OCI-M1 (cell line): ENCODE results near the gene EEPD1.
"Not testable (repeated sequence)": the region's sequence is repeated elsewhere in the genome, so short reads cannot be mapped to it uniquely, and the experiment has no call there.

Experiments
- DNase-seq: peaks from one replicate; lab custom pipeline; 2025; lab: John Stamatoyannopoulos, UW

EEPD1 gene

DNA sequence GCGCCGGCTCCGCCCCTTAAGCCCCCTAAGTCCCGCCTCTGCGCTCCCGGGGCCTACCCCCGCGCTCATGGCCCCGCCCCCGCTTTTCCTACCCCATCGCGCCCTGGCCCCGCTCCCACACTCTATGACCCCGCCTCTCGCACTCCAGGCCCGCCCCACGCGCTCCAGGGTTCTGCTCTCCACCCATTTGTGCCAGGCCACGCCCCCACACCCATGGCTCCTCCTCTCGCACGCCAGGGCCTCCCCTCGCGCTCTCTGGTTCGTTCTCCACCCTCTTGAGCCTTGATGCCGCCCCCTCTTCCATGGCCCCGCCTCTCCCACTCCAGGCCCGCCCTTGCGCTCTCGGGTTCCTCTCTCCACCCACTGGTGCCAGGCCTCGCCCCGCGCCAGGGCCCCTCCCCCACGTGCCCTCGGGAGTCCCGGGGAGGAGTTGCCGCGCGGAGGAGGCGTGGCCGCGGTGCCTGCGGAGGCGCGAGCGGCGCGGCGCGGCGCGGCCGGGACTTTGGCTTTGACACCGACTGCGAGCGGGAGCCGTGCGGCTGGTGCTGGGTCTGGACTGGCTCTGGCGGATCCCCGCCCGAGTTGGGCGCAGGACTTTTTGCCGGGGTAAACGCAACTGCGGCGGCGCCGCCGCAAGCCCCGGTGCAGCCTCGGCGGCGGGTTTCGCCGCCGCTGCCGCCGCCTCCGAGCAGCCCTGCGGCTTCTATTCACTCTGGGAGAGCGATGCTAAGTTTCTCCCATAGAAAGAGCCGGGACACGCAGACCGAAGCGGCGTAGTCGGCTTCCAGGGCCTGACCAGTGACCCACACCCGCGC lies at the start of gene EEPD1:
Gene EEPD1, plus strand, starts transcription at position 499 of the 815 bp plus-strand sequence. CDS start 1,071 bp downstream, outside the sequence.
- DNase-seq, result peak; percentile 97

DNA sequence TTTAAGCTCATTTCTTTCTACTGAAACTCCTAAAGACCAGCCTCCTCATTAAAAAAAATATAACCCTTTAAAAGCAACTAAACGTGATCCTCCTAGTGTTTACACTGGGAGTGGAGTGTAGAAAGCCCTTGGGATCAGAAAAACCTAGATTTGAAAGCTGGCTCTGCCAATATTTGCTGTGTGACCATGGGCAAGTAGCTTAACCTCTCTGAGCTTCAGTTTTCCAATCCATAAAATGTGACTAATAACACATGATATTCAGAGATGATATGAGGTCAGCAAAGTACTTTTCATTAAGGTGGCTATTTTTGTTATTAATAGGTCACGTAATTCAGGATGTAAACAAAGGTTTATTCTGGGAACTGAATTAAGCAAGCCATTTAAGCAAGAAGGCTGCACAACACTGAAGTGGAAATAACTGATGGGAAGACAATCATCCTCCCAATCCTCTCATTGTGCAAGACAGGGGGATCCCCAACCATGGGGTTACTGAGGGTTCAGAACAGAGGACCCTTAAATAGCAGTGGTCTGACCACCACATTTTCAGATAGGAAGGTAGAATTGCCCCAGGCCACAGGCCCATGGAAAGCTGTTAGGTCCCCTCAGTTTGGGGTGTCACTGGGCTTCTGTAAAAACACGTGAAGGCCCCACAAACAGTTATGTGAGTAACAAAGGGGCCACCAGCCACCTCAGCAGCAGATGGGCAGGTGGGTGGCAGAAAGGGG lies 49.1 kb upstream of the EEPD1 start:
- DNase-seq, result no peak

DNA sequence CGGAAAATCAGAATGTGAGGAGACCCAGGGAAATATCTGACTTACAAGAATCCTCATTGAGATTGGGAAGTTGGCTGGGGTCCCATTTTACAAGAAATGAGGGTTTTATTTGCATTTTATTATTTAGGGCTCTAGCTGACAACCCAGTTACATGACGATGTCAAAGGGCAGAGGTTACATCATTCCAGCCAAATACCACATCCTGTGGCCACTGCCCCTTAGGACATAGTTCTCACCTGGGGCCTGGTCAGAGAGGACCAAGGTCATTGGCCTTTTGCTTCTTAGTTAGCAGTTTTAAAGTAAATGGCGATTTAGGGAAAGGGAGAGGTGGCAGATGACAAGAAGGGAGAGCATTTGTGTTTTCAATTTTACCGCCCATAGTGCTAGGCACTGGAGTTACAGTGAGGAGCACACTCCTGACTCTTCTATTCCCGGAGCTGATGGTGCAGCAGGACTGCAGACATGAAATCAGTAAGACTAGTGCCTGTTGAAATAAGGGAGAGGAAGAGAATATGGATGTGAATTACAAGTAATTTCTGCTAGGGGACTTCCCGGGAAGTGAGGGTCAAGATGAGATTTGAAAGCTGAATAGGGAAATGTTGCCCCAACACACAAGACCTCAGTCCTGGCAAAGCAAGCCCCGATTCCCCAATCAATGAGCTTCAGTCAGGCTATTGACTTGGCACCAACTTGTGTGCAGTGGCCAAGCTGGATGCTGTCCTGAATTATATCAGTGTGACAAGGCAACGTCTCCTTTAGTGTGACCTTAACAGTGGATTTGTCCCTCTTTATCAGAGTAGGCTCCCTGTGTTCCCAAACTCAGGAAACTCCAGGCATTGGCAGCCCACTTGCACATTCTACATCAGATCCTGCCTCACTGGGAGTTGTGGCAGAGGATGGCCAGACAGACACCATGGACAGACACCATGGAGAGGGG lies 45.8 kb upstream of the EEPD1 start:
- not testable (repeated sequence) for DNase-seq

DNA sequence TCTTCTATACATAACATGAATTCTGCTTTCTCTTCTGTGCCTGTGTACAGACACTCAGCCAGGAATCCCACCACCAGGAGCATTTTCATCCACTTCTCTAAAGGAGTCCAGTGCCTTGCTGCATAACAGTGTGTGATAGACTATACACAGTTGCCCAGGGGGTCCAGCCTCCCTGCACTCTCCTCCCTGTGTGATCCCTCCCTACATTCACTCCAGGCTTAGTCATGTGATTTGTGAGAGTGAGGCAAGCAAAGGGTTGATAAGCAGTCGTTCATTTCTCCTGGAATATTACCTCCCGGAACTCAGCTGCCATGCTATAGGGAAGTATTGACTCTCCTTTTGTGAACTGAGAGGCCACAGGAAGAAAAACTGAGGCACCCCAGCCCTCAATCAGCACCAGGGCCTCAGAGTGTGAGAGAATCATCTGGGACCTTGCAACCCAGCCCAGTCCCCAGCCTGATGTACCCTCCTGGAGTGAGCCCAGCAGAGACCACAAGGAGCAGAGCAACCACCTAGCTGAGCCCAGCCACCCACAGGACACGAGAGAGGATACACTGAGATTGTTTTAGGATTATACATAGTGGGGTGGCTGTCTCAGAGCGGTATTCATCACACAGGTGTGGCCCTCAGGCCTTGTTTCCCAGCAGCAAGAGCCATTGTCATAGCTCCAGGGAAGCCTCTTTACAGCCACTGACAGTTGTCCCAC lies 45.0 kb upstream of the EEPD1 start:
- no peak for DNase-seq

DNA sequence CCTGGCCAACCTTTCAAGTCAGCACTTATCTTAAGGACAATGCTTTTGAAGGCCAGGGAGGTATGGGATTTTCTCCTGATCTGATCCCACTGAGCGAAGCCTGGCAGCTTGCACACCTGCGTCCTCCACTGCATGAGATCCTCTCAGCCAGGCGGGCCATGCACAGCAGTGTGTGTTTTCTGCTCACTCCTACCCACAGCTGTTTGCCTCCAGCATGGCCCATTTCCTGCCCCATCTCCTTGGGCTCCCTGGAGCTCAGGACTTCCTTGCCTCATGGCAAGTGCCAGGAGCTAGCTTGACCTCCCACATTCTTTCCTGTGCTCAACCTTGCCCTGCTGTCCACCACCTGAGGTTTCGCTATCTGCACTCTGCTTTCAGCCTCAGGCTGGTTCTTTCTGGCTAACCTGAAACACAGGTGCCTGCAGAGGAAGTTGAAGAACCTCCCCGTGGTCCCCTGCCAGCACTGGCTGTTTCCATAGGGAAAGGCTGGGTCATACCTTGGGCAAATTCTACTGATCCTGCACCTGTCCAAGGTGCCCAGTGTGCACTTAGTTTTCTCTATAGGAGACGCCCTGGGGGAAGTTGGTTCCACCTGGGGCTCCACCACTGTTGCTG lies 43.9 kb upstream of the EEPD1 start:
- no peak for DNase-seq

DNA sequence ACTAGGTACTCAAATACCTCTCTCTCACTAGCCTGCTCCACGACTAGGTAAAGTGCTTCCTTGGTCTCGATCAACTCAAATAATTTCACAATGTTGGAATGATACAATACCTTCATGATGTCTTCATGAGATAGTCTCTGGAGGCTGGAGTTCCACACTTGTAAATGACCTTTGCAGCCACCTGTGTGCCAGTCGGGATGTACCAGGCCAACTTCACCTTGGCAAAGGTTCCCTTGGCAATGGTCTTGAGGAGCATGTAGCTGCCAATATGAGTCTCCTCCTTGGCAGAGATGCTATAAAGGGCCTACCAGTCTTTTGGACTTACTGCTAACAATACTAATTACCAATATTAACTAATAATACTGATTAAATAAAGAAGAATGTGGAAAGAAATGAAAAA lies 42.5 kb upstream of the EEPD1 start:
- DNase-seq, result no peak

DNA sequence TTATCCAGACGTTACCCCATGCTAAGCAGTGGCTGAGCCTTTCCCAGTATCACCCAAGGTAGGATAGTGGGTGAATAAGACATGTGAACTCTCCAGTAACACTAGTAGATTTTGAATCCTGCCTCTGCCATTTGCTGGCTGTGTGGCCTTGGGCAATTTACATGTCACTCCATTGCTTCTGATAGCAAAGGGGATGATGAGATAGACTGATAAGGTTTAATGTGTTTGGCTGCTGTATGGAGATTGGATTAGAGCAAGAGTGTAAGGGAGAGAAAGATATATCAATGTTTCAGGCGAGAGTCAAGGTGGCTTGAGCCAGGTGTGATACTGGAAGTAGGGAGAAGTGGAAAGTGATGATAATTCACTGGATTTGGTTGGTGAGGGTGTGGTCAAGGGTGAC lies 40.1 kb upstream of the EEPD1 start:
- DNase-seq, result no peak

DNA sequence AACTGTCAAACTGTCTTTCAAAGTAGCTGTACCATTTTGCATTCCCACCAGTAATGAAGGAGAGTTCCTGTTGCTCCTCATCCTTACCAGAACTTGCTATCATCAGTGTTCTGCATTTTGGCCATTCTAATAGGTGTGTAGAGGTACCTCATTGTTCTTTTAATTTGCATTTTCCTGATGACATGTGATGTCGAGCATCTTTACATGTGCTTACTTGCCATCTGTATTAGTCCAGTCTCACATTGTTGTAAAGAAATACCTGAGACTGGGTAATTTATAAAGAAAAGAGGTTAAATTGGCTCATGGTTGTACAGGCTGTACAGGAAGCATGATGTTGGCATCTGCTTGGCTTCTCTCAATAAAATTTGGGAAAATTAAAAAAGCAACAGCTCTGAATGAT lies 38.7 kb upstream of the EEPD1 start:
- no peak for DNase-seq

DNA sequence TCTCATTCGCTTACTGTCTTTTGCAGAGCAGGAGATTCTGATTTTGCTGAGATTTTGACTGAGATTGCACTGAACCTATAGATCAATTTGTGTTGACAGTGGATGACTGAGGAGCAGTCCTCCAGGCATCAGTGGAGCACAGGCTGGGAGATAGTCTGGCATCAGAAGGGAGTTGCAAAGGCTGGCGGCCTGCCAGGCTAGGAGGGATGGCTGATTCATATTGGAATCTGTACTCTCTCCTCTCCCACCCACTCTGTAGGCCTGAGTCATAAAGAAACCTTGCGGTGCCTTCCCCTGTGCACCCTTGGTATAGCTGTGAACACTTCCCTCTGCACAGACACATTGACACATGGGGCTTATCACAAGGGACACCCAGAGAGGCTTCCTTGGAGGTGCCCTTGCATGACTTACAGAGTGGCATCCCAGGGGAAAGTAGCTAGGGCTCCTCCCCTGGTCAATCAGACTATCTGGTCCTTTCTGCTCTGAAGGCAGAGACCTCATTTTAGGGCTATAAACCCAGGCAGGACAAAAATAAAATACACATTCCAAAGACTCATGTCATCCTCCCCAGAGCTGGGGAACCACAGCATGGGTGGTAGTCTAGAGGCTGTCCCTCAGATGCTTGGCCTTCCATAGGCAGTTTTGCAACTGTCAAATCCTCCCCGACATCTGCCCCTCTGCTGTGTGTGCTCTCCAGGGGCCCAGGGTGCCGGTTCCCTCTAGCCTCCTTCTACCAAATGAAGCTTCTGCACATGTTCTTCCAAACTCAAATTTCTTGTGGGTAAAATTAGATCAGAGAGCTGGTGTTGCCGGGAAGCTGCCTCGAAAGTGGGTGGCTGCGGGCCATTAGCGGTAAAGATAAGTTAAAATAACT lies 37.4 kb upstream of the EEPD1 start:
- DNase-seq, result no peak

DNA sequence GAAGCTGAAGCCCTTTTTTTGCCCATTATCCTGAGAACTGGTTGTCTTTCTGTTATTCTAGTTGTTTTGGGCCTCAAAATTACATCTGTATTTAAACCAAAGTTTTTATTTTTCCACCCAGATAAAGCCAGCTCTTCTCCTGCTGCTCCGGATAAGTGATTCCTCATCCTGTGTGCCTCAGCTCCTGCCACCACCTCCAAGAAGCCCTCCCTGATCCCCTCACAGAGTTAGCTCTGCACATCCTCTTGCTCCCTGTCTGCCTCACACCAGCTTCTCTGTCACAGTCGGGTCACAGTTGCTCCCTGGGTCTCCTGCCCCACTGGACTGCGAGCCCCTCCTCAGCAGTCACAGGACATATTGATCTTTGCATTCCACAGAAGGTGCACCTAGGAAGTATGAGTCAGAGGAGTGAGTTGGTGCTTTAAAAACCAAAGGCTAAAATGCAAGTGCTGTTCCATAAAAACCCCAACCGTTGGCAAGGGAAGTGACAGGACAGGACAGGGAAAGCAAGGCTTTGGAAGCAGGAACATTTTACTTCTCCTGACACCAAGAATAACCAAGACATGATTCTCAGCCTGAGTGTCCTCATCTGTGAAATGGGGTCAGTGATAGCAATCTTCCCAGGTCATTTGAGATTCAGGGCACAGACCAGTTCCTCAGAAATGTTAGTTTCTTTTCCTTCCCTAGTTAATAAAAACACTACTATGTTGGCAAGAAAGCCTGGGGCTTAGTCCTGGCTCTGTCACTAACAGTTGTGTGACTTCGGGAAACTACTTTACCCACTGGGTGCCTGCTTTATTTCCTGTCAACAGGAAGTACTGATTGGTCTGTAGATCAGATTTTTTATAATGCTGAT lies 36.5 kb upstream of the EEPD1 start:
- no peak for DNase-seq

DNA sequence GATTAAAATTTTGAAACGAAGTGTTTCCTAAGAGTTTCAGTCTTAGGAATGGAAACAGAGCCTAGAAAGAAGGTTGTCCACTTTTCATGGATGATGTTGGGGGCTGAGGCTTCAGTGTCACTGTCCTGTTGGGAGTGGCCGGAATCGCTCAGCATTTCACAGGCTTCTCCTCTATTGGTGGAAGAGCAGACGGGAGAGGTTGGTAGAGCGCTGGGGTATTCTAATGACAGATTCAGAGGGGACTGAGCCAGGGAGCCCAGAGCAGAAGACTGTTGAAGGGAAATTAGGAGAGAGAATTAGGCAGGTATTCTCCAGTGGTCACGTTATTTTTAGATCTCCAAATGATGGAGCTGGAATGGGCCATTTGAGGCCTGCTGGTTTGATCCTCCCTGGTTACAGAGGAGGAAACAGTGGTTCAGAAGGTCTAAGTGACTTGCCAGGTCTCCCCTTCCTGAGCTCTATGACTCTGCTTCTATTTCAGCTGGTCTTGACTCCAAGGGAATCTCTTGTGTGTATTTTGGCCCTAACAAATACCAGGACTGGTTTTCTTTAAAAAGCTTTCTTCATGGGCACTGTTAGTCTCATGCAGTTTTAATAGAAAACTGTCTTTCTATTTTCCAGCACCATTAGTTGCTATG lies 35.7 kb upstream of the EEPD1 start:
- DNase-seq, result no peak

DNA sequence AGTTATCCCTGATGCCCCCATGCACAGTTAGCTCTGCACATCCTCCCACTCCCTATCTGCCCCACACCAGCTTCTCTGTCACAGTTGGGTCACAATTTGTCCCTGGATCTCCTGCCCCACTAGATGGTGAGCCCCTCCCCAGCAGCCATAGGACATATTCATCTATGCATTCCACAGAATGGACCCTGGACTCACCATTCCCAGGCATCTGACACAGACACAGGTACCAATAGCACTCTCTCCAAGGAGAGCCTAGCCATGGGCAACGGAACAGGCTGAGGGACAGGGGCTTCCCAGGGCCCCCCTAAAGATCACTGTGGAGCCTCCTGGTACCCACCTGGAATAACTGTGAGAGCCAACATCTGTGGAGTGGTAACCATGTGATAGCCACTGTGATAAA lies 34.7 kb upstream of the EEPD1 start:
- DNase-seq, result no peak

DNA sequence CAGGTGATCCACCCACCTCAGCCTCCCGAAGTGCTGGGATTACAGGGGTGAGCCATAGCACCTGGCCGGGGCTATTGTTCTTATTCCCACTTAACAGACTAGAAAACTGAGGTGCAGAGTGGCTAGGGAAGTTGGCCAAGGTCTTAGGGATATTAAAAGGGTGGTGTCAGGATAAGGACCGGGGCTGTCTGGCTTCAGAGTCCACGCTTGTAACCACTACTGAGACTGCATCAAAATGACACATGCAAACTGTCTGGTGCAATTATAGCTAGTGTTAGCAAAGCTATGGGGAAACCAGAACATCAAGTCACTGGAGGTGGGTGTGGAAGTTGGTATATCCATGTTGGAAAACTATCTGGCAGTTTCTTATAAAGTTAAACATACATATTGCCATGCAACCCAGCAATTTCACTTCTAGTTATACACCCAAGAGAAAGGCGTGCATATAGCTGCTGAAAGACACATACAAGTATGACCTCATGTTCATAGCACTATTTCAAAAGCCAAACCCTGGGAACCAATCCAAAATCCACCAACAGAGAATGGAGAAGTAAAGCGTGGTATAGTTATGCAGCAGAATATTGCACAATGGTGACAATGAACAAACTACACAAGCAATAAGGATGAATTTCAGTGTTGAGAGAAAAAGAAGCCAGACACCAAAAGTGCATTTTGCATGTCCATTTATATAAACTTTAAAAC lies 33.9 kb upstream of the EEPD1 start:
- peak; percentile 77 for DNase-seq

DNA sequence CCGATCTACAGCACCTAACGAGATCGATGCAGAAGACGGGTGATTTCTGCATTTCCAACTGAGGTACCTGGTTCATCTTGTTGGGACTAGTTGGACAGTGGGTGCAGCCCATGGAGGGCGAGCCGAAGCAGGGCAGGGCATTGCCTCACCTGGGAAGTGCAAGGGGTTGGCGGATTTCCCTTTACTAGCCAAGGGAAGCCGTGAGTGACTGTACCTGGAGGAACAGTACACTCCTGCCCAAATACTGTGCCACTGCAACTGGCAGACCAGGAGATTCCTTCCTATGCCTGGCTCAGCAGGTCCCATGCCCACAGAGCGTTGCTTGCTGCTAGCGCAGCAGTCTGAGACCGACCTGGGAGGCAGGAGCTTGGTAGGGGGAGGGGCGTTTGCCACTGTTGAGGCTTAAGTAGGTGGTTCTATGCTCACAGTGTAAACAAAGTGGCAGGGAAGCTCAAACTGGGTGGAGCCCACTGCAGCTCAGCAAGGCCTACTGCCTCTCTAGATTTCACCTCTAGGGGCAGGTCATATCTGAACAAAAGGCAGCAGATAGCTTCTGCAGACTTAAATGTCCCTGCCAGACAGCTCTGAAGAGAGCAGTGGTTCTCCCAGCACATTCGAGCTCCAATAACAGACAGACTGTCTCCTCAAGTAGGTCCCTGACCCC lies 32.9 kb upstream of the EEPD1 start:
- DNase-seq, result not testable (repeated sequence)

DNA sequence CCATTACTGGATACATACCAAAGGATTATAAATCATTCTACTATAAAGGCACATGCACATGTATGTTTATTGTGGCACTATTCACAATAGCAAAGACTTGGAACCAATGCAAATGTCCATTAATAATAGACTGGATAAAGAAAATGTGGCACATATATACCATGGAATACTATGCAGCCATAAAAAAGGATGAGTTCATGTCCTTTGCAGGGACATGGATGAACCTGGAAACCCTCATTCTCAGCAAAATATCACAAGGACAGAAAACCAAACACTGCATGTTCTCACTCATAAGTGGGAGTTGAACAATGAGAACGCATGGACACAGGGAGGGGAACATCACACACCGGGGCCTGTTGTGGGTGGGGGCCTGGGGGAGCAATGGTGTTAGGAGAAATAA lies 27.4 kb upstream of the EEPD1 start:
- not testable (repeated sequence) for DNase-seq

DNA sequence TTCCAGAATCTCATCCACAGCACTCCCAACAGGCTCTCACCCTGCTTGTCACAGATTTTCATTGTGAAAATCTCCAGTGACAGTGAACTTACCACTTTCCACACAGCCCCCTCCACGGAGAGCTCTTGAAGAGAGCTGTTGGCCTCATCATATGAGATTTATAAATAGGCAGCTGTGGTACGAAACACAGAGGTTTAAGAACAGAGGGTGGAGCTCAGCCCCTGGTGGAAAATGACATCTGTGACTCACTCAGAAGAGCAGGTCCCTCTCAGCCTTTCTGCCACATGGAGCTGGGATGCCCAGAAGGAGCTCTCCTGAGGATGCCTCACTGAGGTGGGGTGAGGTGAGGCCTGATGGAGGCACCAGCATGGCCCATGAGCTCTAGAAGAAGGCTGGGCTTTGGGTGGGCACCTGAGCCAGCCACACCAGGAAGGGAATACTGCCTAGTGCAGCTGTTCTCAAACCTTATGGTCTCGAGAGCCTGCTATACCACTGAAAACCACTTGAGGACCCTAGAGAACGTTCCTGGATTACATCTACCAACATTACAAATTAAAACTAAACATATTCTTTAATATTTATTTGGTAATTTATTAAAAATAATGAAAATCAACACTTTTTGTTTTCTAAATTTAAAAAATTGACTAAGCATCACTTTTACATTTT lies 25.8 kb upstream of the EEPD1 start:
- DNase-seq, result no peak

DNA sequence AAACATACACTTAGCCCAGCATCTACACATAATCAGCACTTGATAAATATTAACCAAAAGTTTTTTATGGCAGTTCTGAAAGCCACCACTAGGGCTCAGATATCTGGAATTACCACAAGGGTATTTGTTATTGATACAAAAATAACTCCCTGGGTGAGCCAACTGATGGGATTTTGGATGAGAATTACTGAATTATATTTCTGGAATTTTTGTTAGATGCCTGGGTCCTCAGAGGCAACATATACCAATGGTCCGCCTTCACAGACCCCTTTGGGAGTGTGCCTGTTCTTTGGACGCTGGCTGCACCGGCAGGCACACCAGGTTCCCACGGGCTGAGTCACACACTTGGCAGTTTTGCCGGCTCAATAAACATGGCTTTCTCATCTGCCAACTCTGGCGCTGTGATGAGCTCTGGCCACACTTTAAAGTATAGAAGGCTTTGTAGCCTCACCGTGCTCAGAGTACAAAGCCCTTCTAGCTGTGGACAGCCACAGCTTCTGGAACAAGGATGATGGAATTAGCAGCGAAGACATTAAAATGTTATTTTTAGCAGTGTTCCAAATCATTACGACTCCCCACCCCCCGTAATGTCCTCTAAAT lies 24.5 kb upstream of the EEPD1 start:
- DNase-seq, result peak; percentile 9
